Natural killer cell (primary cell): ENCODE data around the gene GNAZ. TPM values are rescaled to one million over a fixed set of nuclear protein-coding genes. Genes with fewer than 3 reads are reported as not detected.
A peak's percentile ranks its signal among the peaks of the same experiment; 100 is the strongest.

Experiments used
- ATAC-seq, 3 donors: fragments of 150-1000 bp in 2 of 3; fragments of 200-7000 bp in 1 of 3; cut with Tn5 transposase; 1 replicate in 1 of 3; 2 replicates in 2 of 3; pipeline ENCODE4 v1.10.0; 2021; ENCODE audit warnings: mild to moderate bottlenecking in 2 of 3, moderate library complexity in 2 of 3
- DNase-seq, 2 donors: peaks; one replicate each; pipeline versions ENCODE4 v3.0.0 to v3.0.0-alpha.2; 2013 to 2021; ENCODE audit warnings: mixed read lengths in 1 of 2
- H3K27ac ChIP-seq: one replicate; pipeline ENCODE4 v1.5.1; 2013; ENCODE audit warnings: mild to moderate bottlenecking, low read length
- H3K27me3 ChIP-seq: one replicate; pipeline ENCODE4 v1.6.1; 2013; ENCODE audit warnings: low read length; ENCODE audit not compliant: control insufficient read depth, insufficient read depth
- H3K36me3 ChIP-seq: one replicate; pipeline ENCODE4 v1.6.1; 2013; ENCODE audit warnings: low read length; ENCODE audit not compliant: control insufficient read depth, insufficient read depth
- H3K4me1 ChIP-seq: one replicate; pipeline ENCODE4 v1.6.1; 2013; ENCODE audit warnings: low read length; ENCODE audit not compliant: control insufficient read depth, insufficient read depth
- H3K4me3 ChIP-seq: one replicate; pipeline ENCODE4 v1.5.1; 2013; ENCODE audit warnings: low read length
- H3K9me3 ChIP-seq: one replicate; pipeline ENCODE4 v1.6.1; 2013; ENCODE audit warnings: low read length; ENCODE audit not compliant: control insufficient read depth, insufficient read depth
- H3K27ac Mint-ChIP-seq, 2 donors: one replicate each; pipeline ENCODE4 v1.8.0; 2022; ENCODE audit warnings: mild to moderate bottlenecking in 2 of 2, mixed read lengths in 2 of 2, moderate library complexity in 1 of 2
- H3K27me3 Mint-ChIP-seq, 2 donors: one replicate each; pipeline ENCODE4 v1.8.0; 2022; ENCODE audit warnings: low read depth in 2 of 2, mixed read lengths in 2 of 2
- H3K36me3 Mint-ChIP-seq: one replicate; pipeline ENCODE4 v1.8.0; 2022; ENCODE audit warnings: mixed read lengths
- H3K4me1 Mint-ChIP-seq, 2 donors: one replicate each; pipeline ENCODE4 v1.8.0; 2022; ENCODE audit warnings: mixed read lengths in 2 of 2
- H3K4me3 Mint-ChIP-seq: one replicate; pipeline ENCODE4 v1.8.0; 2022; ENCODE audit warnings: mild to moderate bottlenecking, moderate library complexity, mixed read lengths
- H3K9me3 Mint-ChIP-seq, 2 donors: one replicate each; pipeline ENCODE4 v1.8.0; 2022; ENCODE audit warnings: mixed read lengths in 2 of 2
- CTCF ChIP-seq: fragments of 200-600 bp; IDR thresholded peaks from one replicate; pipeline ENCODE4 v1.8.0; 2022; ENCODE audit warnings: antibody characterized with exemption
- WGBS: methylation state at CpG from one replicate; pipeline ENCODE4 v1.1.7; 2013; ENCODE audit warnings: missing lambda C conversion rate; ENCODE audit not compliant: insufficient coverage; 5-methylcytosine and 5-hydroxymethylcytosine counted together
- intact Hi-C: fragments of 100-400 bp; cut with micrococcal nuclease; formaldehyde crosslinking; loops from one replicate; pipeline ENCODE4 v1.14.2; 2022
- total RNA-seq, 4 donors: library from RNA; stranded (reverse); fragments of 120-200 nt in 1 of 4; gene quantifications; one replicate each; pipeline versions ENCODE4 v1.2.3 to v1.2.4, GENCODE V29; 2013 to 2022

Gene GNAZ
- total RNA-seq, 3 donors from 2014 or later (not counting 1 experiment from before 2014, with no cell fraction given): 4.5 to 7.5 (median 5.6) TPM

- peak in 1 of 2 donors; percentile 12 for DNase-seq
- no peak overlapping the region for H3K27ac ChIP-seq
Observed at GRCh38 chr22:23071230-23072076, 1.1 kb downstream of the GNAZ start.

GRCh38 chr22:23072077-23072910 lies 2.0 kb downstream of the GNAZ start:
- DNase-seq: no peak

More at GRCh38 chr22:23071230-23072076, 1.1 kb downstream of the GNAZ start:
- Histone ChIP-seq H3K4me3 (peak overlapping the region; percentile 27), H3K4me1 (peaks cover 30% of the 10 kb centered on the region), H3K27me3 (peaks cover 7% of the 10 kb centered on the region), H3K9me3 (no peaks in the 10 kb centered on the region), H3K36me3 (no peaks in the 10 kb centered on the region)
- peak overlapping the region in 1 of 2 donors; percentile 18 for H3K27ac Mint-ChIP-seq
- TF ChIP-seq CTCF: no peak
- peak overlapping the region; percentile 71 for H3K4me3 Mint-ChIP-seq
- H3K36me3 Mint-ChIP-seq: no peaks in the 10 kb centered on the region
- intact Hi-C loops: loop anchor here (5.0 kb wide), 1 partner anchor 66 kb away; no protein-coding TSS in a partner anchor
- no peak for ATAC-seq
- no peaks in the 10 kb centered on the region for H3K9me3 Mint-ChIP-seq
- H3K27me3 Mint-ChIP-seq: peaks cover 0 to 13% of the 10 kb centered on the region in 2 donors
- H3K4me1 Mint-ChIP-seq: peaks cover 29 to 45% of the 10 kb centered on the region in 2 donors
- WGBS: 61% methylated on average over 29 of the region's 29 CpGs

GRCh38 chr22:23072911-23073491 lies 2.7 kb downstream of the GNAZ start:
- no peak overlapping the region for H3K27ac Mint-ChIP-seq
- ATAC-seq: no peak

More at GRCh38 chr22:23072077-23072910, 2.0 kb downstream of the GNAZ start:
- H3K27me3 Mint-ChIP-seq: peaks cover 0 to 13% of the 10 kb centered on the region in 2 donors
- Histone ChIP-seq H3K4me1 (peaks cover 30% of the 10 kb centered on the region), H3K9me3 (no peaks in the 10 kb centered on the region), H3K27me3 (peaks cover 7% of the 10 kb centered on the region), H3K27ac (no peak overlapping the region), H3K36me3 (no peaks in the 10 kb centered on the region), H3K4me3 (no peak overlapping the region)
- ATAC-seq: no peak
- intact Hi-C loops: loop anchor here (5.0 kb wide), 1 partner anchor 65 kb away; no protein-coding TSS in a partner anchor
- peaks cover 29 to 49% of the 10 kb centered on the region in 2 donors for H3K4me1 Mint-ChIP-seq
- no peak for TF ChIP-seq CTCF
- peak overlapping the region; percentile 14 for H3K4me3 Mint-ChIP-seq
- H3K27ac Mint-ChIP-seq: no peak overlapping the region
- H3K9me3 Mint-ChIP-seq: no peaks in the 10 kb centered on the region
- 97% methylated on average over 11 of the region's 11 CpGs for WGBS
- no peaks in the 10 kb centered on the region for H3K36me3 Mint-ChIP-seq

More at GRCh38 chr22:23072911-23073491, 2.7 kb downstream of the GNAZ start:
- Histone ChIP-seq H3K27ac (no peak overlapping the region), H3K36me3 (no peaks in the 10 kb centered on the region), H3K4me1 (peaks cover 30% of the 10 kb centered on the region), H3K9me3 (no peaks in the 10 kb centered on the region), H3K4me3 (no peak overlapping the region), H3K27me3 (peaks cover 7% of the 10 kb centered on the region)
- WGBS: 97% methylated on average over 11 of the region's 11 CpGs
- no peak for TF ChIP-seq CTCF
- no peaks in the 10 kb centered on the region for H3K9me3 Mint-ChIP-seq
- H3K4me3 Mint-ChIP-seq: no peak overlapping the region
- H3K4me1 Mint-ChIP-seq: peaks cover 31 to 46% of the 10 kb centered on the region in 2 donors
- H3K36me3 Mint-ChIP-seq: no peaks in the 10 kb centered on the region
- intact Hi-C loops: loop anchor here (5.0 kb wide), 1 partner anchor 64 kb away; no protein-coding TSS in a partner anchor
- no peak for DNase-seq
- peaks cover 0 to 10% of the 10 kb centered on the region in 2 donors for H3K27me3 Mint-ChIP-seq
